GM21390 (cell line): ENCODE measurements around the gene LIPT2.

Source experiments
- ATAC-seq: cut with Tn5 transposase; IDR thresholded peaks from one replicate; pipeline ENCODE4 v1.9.1; 2021; ENCODE audit not compliant: unreplicated experiment

Gene LIPT2

DNA sequence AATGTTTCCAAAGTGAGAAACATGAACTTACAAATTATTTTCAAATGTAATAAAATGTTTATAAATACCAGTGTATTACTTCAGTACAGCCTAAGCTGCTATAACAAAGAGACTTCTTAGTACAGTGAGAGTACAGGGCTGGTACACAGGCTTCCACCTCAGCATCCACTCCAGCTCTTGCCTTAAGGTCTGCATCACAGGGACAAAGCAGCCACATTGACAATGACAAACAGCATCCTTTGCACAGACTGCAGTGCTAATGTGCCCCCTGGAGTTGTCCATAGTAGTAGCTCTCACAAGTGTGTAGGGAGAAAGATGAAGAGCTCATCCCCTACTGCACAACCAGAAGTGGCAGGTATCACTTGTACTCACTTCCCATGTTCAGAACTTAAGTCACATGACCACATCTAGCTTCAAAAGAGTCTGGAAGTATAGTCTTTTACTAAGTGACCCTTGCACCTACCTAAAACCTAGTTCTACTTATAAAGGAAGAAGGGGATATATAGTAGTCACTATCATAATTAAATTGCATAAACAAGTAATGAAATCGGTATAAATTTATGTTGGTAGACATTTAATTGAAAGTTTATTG, 10.7 kb upstream of the LIPT2 start:
- ATAC-seq, result no peak

DNA sequence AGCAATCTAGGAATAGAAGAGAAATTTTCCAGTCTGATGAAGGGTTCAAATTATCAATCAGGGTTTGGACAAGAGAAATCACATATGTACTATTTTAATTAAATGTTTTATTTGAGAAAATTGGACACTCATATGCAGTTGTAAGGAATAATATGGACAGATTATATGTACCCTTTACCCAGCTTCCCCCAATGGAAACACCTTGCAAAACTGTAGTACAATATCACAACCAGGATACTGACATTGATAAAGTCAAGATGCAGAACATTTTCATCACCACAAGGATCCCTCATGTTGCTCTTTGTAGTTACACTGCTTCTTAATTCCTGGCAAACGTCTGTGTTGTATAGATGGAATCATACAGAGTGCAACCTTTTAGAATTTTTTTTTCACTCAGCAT, 1.4 kb upstream of the LIPT2 start:
- ATAC-seq, result no peak

DNA sequence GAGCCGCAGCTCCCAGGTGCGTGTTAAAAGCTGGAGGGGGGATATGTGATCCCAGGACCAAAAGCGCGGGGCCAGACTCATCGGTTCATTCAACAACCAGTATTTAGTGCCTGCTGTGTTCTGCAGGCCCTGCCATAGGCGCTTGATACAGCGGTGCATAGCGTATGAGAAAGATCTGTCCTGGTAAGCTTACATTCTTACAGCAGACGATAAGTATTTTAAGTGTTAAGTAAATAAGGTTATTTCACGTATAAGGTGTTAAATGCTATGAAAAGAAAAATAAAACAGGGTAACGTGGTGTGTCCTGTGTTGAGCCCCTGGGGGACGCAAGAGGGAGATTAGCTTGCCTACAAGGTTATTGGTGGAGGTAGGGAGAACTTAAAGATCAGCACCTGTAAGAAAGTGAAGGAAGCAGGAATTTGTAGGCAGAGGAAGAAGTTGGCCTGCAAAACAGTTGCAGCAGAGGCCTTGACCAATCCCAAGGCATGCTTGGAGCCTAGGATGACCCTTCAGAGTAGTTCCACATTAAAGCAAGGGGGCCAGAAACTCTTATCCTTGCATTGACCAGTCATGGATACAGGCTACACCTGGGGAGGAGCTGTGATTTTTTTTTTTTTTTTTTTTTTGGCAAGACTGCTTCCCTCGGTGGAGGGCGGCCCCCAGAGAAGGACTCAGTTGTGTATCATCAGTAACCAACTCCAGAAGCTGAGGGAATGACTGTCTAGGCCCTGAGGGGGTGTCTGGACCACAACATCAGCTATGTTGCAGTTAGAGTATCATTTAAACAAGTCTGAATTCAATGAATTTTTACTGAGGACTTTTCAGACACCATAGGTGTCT, 487 bp upstream of the LIPT2 start:
- no peak for ATAC-seq

DNA sequence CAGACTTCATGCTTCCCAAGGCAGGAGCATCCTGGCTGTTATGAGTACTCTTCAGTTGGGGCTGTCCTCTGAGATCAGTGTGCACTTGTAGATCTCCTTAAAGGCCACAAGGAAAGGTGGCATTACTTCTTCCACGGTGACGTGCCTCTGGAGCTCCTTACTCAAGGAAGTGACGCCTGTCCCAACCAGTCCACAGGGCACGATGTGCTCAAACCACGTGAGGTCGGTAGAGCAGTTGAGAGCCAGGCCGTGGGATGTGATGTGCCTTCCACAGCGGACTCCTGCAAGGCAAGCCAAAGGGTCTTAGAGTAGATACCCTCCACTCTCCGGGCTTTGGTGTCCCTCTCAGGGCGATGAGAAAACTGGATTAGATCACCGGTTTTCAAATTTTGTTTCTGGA, 1.4 kb downstream of the LIPT2 start:
- no peak for ATAC-seq

DNA sequence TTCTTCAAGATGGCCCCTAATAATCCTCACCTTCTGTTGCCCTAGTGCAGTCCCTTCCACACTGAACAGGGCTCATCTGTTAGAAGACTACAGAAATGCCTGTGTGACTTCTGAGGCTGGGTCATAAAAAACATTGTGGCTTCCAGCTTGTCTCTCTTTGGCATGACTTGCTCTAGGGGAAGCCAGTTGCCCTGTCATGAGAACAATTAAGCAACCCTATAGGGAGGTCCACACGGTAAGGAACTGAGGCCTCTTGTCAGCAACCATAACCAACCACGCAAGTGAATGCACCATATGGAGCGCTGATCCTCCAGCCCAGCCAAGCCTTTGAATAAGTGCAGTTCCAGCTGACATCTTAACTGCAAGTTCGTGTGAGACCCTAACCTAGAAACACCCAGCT, 2.6 kb downstream of the LIPT2 start:
- no peak for ATAC-seq

DNA sequence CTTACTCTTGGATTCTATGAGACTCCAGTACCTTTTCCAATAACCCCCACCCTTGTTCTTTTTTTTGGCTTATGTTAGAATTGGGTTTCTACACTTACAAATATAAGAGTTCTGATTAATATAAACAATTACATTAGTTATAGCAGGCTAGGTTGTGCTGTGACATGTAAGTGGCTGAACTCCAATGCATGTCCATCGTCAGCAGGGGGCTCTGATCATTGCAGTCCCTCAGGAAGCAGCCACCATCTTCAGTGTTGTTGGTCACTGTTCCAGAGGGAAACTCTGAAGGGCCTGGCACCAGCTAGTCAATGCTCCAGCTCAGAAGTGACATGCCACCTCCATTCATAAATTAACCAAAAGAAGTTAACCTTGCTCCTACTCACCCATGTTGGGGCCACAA, 5.6 kb downstream of the LIPT2 start:
- ATAC-seq, result no peak

DNA sequence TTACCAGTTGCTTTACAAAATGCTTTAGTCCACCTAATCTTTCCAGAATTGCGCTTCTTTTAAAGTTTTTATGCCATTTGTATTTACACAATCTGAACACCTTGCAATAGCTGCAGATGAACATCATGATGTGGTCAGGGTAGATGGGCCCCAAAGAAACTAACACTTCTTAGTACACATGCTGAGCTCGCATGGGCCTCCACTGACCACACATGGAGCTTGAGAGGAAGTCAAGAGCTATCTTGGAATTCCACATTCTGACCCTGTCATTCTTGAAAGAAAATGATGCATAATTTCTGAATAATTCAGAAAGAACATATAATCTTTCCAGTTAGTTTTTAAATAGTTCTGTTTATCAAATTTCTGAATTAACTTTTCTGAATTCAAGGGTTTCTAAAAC, 7.7 kb downstream of the LIPT2 start:
- ATAC-seq, result no peak

DNA sequence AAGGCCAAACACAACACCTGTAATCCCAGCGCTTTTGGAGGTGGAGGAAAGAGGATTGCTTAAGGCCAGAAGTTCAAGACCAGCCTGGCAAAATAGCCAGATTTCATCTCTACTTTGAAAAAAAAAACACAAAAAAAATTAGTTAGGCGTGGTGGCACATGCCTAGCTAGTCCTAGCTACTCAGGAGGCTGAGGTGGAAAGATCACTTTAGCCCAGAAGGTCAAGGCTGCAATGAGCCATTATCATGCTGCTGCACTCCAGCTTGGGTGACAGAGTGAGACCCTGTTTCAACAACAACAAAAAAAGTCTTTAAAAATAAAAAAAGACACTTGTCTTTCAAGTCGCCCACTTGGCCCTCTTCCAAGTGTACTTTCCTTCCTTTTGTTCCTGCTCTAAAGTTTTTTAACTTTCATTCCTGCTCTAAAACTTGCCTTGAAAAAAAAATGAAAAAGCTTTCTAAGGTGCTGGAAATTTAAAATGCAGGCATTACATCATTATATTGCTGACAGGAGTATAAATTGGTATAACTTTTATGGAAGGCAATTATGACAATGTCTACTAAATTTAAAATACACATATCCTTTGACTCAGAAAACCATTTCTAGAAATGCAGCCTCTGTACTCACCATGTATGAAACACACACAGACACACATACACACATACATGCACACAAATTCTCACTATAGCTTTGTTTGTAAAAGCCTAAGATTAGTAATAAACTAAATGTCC, 12.7 kb downstream of the LIPT2 start:
- no peak for ATAC-seq

DNA sequence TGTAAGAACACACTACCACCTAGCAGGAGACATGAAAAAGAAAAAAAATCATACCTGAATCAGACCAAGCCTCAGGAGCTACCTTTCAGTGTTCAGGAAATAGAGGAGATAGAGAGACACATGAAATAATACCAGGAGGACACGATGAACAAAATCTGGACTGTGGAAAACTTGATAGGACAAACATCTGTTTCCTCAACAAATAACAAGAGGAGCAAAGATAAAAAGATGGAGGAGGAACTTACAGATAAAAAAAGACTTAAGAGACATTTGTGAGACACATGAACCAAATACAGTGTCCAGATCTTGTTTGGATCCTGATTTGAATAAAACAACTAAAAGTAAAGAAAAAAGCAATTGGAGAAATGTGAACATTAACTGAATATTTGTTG, 13.8 kb downstream of the LIPT2 start:
- no peak for ATAC-seq

DNA sequence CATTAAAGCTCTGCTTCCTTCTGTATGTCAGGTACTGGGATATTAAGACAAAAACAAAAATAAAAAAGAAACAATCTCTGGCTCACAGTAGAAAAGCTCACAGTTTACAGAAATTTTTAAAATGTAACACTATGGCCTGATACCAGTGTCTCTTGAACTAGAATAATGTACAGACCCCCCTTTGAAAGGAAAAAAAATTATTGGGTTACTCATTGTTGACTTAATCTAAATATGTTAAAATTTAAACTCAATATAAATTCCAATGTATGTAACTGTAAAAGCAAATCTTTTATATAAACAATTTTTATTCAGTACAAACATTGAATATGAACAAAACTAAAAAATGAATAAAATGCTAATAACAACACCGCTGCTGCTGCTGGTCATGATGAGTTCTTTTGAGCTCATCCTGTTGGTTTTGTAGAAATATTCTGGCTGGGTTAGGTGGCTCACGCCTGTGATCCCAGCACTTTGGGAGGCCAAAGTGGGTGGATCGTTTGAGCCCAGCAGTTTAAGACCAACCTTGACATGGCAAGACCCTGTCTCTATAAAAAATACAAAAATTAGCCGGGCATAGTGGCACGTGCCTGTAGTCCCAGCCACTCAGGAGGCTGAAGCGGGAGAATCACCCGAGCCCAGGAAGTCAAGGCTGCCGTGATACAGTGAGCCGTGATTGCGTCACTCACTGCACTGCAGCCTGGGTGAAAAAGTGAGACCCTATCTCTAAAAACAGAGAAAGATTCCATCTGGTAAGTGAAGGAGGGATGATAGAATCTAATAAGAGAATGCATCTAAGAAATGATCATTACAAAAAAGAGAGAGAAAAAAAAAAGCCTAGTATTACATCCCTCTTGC, 14.4 kb downstream of the LIPT2 start:
- ATAC-seq, result no peak

DNA sequence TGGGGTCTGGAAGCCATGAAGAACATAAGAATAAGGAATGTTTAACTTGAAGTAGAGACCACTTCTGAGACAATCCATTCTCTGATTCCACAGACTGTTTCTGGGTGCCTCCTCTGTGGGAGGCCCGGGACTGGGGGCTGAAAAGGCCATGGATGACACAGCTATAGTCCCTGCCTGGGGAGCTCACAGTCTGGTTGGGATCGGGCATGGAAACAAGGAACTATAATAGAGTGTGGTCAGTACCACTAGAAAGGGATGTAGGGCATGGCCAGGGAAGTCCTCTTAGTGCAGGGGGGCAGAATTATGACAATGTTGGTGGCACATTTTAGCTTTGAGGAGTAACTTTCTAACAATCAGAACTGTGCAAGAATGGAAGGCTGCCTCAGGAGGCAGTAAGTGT, 17.0 kb downstream of the LIPT2 start:
- ATAC-seq, result no peak

DNA sequence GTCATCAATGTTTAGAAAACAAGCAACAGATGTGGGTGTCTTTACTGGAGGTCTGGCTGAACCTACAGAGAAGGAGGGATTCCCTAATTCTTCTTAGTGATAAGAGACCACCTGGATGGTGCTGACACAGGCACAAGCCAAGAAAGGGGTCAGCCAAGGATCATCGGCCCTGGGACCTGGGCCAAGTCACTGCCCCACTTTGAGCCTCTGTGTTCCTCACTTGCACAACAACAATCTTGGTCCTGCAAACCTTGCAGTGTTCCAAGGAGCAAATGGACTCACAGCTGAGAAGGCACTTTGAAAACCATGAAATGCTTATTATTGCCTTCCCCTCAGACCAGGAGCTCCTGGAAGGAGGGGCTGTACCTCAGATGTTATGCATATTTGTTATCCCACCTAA, 19.2 kb downstream of the LIPT2 start:
- no peak for ATAC-seq

DNA sequence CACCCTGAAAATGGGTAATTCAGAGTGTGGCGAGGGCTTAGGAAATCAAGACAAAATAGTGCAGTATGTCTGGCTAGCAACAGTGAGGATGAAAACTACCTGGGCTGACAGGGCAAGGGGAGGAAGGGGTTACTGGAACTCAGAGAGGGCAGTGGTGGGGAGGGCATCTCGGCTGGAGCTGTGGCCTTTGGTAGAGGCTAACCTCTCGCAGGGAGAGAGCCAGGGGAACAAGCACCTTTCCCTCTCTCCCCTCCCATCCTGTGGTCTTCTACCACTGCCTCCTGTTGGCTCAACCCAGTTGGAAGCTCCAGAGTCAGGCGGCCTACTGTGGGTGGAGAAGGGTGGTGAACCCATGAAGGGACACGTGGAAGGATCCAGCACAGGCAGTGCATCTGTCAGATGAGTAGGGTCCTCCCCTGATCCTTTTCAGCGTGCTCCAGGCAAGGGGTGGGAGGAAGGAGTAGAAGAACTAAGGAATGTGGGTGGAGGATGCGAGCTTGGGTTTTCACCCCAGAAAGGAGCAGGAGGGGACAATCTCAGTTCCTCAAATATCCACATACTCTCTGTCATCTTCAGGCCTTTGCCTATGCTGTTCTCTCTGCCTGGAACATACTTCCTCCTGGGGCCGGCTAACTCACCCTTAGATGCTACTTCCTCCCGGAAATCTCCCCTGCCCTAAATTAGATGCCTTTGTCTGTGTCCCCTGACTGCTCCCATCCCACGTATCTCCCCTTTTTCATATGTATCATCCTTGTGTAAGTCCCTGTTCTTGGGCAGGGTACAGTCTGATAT, 19.9 kb downstream of the LIPT2 start:
- no peak for ATAC-seq

DNA sequence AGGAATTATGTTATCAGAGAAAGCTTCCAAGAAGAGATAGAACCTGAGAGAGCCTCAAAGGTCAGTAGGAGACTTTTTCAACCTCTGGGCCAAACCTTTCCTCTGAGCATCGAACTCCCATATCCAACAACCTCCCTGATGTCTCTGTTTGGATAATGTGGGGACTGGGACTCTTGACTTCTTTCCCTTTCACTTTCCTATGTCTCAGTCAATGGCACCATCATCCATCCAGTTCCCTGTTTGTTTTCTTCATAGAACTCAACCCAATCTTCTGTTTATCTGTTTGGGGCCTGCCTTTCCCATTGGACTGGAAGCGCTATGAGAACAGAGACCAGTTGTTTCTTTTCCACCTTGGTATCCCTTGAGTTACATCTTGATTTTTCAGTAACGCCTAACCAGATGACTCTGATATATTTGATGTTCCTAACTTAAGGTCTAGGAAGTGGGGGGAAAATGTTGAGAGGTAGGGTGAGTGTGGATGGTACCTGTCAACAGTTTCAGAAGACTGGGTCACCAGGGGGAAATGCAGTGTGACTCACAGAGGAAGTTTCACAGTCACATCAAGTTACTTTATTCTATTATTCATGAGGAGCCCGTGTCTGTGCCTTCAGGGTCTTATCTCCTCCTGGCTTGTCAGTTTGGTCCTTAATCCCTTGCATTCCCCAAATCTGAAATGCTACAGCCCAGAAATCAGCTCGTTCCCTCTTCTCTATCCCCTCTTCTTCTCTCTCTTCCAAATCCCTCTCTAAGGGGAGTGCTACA, 21.7 kb downstream of the LIPT2 start:
- ATAC-seq, result no peak

DNA sequence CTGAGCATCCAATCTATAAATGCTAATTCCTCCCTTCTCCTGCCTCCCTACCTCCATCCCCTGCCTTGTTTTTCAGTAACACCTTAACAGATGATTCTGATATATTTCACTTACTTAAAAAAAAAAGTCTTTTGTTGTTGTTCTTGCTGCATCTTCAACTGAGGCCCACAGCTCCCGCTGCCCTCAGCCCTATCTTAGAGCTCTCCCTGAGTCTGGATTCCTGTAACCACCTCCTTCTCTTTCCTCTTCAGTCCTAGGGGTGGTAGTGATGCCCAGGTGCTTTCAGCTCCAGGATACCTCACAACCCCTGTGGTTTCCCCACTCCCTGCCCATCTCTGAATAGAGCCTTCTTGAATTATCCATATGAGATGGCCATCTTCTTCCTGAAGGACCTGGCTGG, 22.5 kb downstream of the LIPT2 start:
- ATAC-seq, result no peak

DNA sequence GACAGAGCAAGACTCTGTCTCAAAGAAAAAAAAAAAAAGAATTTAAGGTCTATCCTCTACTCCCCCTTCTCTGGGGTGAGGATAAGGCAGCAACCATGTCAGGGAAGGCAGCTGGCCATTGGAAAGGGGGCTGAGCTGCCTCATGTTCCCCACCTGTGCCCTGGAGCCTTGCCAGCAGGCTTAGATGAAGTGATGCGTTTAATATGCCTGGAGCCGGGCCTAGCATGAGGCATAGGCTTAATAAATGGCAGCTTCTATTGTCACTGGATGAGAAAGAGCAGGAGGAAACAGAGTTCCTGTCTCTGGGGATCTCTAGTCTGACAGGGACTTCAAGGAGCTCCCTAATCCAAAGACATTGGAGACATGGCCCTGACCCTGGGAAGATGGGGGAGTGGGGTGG, 23.0 kb downstream of the LIPT2 start:
- ATAC-seq, result no peak

DNA sequence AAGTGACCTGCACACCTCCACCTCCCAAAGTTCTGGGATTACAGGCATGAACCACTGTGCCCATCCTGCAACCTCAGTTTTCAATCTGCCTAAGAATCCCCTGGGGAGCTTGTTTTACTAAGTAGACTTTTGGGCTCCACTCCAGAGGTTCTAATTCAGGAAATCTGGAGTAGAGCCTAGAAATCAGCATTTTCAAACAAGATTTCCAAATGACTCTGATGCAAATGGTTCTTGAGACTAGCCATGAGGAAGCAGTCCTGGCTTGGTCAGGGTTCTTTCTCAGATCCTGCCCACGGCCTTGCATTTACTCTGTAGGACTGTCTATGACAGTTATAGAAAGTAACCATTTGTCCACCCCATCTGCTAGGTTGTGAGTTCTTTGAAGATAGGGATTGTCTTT, 24.6 kb downstream of the LIPT2 start:
- ATAC-seq, result no peak

DNA sequence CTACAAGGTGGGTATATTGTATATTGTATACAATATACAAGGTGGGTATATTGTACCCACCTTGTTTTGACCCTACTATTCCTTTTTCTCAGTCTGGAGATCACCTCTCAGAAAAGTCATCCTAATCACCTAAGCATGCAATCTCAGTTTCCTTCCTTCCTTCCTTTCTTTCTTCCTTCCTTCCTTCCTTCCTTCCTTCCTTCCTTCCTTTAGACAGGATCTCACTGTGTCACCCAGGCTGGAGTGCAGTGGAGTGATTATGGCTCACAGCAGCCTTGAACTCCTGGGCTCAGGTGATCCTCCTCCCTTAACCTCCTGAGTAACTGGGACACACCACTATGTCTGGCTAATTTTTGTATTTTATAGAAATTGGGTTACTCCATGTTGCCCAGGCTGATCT, 25.0 kb downstream of the LIPT2 start:
- no peak for ATAC-seq

DNA sequence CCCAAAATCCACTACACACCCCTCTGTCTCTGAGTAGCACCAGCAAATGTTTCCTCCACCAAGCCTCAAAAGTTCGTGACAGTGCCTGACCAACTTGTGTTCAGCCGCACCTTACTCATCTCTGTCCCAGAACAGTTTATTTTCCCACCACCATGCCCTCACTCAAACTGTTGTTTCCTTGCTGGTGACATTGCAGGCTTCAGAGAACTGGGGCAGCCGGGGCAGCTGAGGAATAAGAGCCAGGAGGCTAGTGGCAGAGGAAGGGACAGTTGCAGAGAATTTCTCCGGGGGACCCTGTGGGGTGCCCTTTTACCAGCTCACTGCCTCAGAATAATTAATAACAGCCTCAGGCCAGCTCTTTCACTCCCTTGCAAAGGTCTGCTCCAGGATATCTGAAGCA, 25.5 kb downstream of the LIPT2 start:
- no peak for ATAC-seq
